H9 (cell line): ENCODE results near the gene IFT81. TPM values are rescaled to one million over a fixed set of nuclear protein-coding genes. Genes with fewer than 3 reads are reported as not detected.
A peak's percentile ranks its signal among the peaks of the same experiment; 100 is the strongest.

ENCODE experiments used
- DNase-seq: peaks from one replicate; pipeline ENCODE4 v3.0.0-alpha.2; 2017
- H2AFZ ChIP-seq: one replicate; pipeline ENCODE4 v1.6.1; 2013; ENCODE audit warnings: mild to moderate bottlenecking, low read length, control low read depth, moderate library complexity
- H2AK5ac ChIP-seq: 2 replicates; pipeline ENCODE4 v1.6.1; 2013; ENCODE audit warnings: low read length, control low read depth, mixed read lengths; ENCODE audit not compliant: insufficient read length
- H2BK120ac ChIP-seq: one replicate; pipeline ENCODE4 v1.6.1; 2013; ENCODE audit warnings: low read depth, mild to moderate bottlenecking, low read length, control low read depth, inconsistent platforms; ENCODE audit not compliant: poor library complexity, severe bottlenecking
- H2BK12ac ChIP-seq: 2 replicates; pipeline ENCODE4 v1.6.1; 2013; ENCODE audit warnings: low read length, control low read depth, mixed read lengths, low read depth; ENCODE audit not compliant: insufficient read length
- H2BK15ac ChIP-seq: 2 replicates; pipeline ENCODE4 v1.6.1; 2013; ENCODE audit warnings: low read depth, low read length, control low read depth
- H2BK20ac ChIP-seq: one replicate; pipeline ENCODE4 v1.6.1; 2013; ENCODE audit warnings: low read depth, mild to moderate bottlenecking, low read length, control low read depth, inconsistent platforms; ENCODE audit not compliant: poor library complexity, severe bottlenecking
- H2BK5ac ChIP-seq: 2 replicates; pipeline ENCODE4 v1.6.1; 2013; ENCODE audit warnings: low read length, control low read depth, mixed read lengths; ENCODE audit not compliant: insufficient read length
- H3K14ac ChIP-seq: 2 replicates; pipeline ENCODE4 v1.6.1; 2013; ENCODE audit warnings: low read length, control low read depth; ENCODE audit not compliant: insufficient read depth
- H3K18ac ChIP-seq: 2 replicates; pipeline ENCODE4 v1.6.1; 2013; ENCODE audit warnings: low read depth, mild to moderate bottlenecking, mixed read lengths, low read length, control low read depth; ENCODE audit not compliant: insufficient read length
- H3K23ac ChIP-seq: 2 replicates; pipeline ENCODE4 v1.6.1; 2013; ENCODE audit warnings: low read length, control low read depth, mixed read lengths, low read depth; ENCODE audit not compliant: insufficient read length
- H3K23me2 ChIP-seq: 2 replicates; pipeline ENCODE4 v1.6.1; 2013; ENCODE audit warnings: low read depth, mild to moderate bottlenecking, mixed read lengths, low read length, control low read depth; ENCODE audit not compliant: insufficient read length, poor library complexity, severe bottlenecking
- H3K27ac ChIP-seq: 2 replicates; pipeline ENCODE4 v1.5.1; 2013; ENCODE audit warnings: low read length, control low read depth, mixed read lengths, low read depth; ENCODE audit not compliant: insufficient read length
- H3K27me3 ChIP-seq: 2 replicates; pipeline ENCODE4 v1.6.1; 2013; ENCODE audit warnings: low read length, control low read depth, inconsistent platforms; ENCODE audit not compliant: insufficient read depth
- H3K4ac ChIP-seq: 2 replicates; pipeline ENCODE4 v1.6.1; 2013; ENCODE audit warnings: low read depth, mild to moderate bottlenecking, control low read depth, inconsistent platforms, low read length, moderate library complexity
- H3K4me1 ChIP-seq: 2 replicates; pipeline ENCODE4 v1.6.1; 2013; ENCODE audit warnings: low read length, control low read depth, inconsistent platforms; ENCODE audit not compliant: insufficient read depth
- H3K4me2 ChIP-seq: 2 replicates; pipeline ENCODE4 v1.6.1; 2013; ENCODE audit warnings: low read length, control low read depth, mixed read lengths; ENCODE audit not compliant: insufficient read length, insufficient read depth
- H3K56ac ChIP-seq: 2 replicates; pipeline ENCODE4 v1.6.1; 2013; ENCODE audit warnings: low read depth, mild to moderate bottlenecking, mixed read lengths, low read length, control low read depth; ENCODE audit not compliant: insufficient read length
- H3K79me1 ChIP-seq: 2 replicates; pipeline ENCODE4 v1.6.1; 2013; ENCODE audit warnings: low read depth, mild to moderate bottlenecking, moderate library complexity, low read length, control low read depth, inconsistent platforms; ENCODE audit not compliant: insufficient read depth, poor library complexity, severe bottlenecking
- H3K79me2 ChIP-seq: 2 replicates; pipeline ENCODE4 v1.6.1; 2013; ENCODE audit warnings: low read length, control low read depth, inconsistent platforms; ENCODE audit not compliant: insufficient read depth
- H3K9ac ChIP-seq: 2 replicates; pipeline ENCODE4 v1.6.1; 2013; ENCODE audit warnings: low read length, control low read depth, mixed read lengths; ENCODE audit not compliant: insufficient read length; ENCODE audit errors: extremely low read depth
- H3K9me3 ChIP-seq: one replicate; pipeline ENCODE4 v1.6.1; 2013; ENCODE audit warnings: low read depth, low read length, inconsistent platforms; ENCODE audit not compliant: control insufficient read depth
- H3T11ph ChIP-seq: one replicate; pipeline ENCODE4 v1.6.1; 2013; ENCODE audit warnings: mild to moderate bottlenecking, low read length, control low read depth, inconsistent platforms
- H4K20me1 ChIP-seq: one replicate; pipeline ENCODE4 v1.6.1; 2013; ENCODE audit not compliant: control insufficient read depth, insufficient read length, insufficient read depth
- H4K5ac ChIP-seq: 2 replicates; pipeline ENCODE4 v1.6.1; 2013; ENCODE audit warnings: low read depth, mild to moderate bottlenecking, mixed read lengths, low read length, control low read depth; ENCODE audit not compliant: insufficient read length
- H4K8ac ChIP-seq: replicated peaks from 2 replicates; pipeline ENCODE4 v1.6.1; 2013; ENCODE audit warnings: low read length, control low read depth, mixed read lengths, low read depth; ENCODE audit not compliant: insufficient read length
- H4K91ac ChIP-seq: 2 replicates; pipeline ENCODE4 v1.6.1; 2013; ENCODE audit warnings: low read depth, mild to moderate bottlenecking, moderate library complexity, mixed read lengths, low read length, control low read depth; ENCODE audit not compliant: insufficient read length
- H3K27ac Mint-ChIP-seq, 3 experiments: 2 replicates in 2 of 3; 3 replicates in 1 of 3; pipeline ENCODE4 v1.8.0; 2020 to 2021; ENCODE audit warnings: mixed read lengths in 3 of 3, mild to moderate bottlenecking in 1 of 3, moderate library complexity in 1 of 3
- H3K27me3 Mint-ChIP-seq: 2 replicates; pipeline ENCODE4 v1.8.0; 2021; ENCODE audit warnings: low read depth, mild to moderate bottlenecking, moderate library complexity, mixed read lengths
- H3K36me3 Mint-ChIP-seq, 3 experiments: 2 replicates in 2 of 3; 3 replicates in 1 of 3; pipeline ENCODE4 v1.8.0; 2020 to 2021; ENCODE audit warnings: low read depth in 3 of 3, mixed read lengths in 3 of 3; ENCODE audit not compliant: insufficient read depth in 1 of 3
- H3K4me1 Mint-ChIP-seq, 2 experiments: 2 replicates each; pipeline ENCODE4 v1.8.0; 2020; ENCODE audit warnings: mixed read lengths in 2 of 2
- H3K4me3 Mint-ChIP-seq, 2 experiments: 2 replicates in 1 of 2; 3 replicates in 1 of 2; pipeline ENCODE4 v1.8.0; 2020 to 2021; ENCODE audit warnings: mild to moderate bottlenecking in 2 of 2, mixed read lengths in 2 of 2, moderate library complexity in 1 of 2
- H3K9me3 Mint-ChIP-seq, 2 experiments: 2 replicates in 1 of 2; 3 replicates in 1 of 2; pipeline ENCODE4 v1.8.0; 2020; ENCODE audit warnings: mild to moderate bottlenecking in 2 of 2, mixed read lengths in 2 of 2, moderate library complexity in 1 of 2
- CTCF ChIP-seq: fragments of 200-600 bp; sonication (generic); conservative IDR thresholded peaks from 3 replicates; pipeline ENCODE4 v1.8.0; 2021; ENCODE audit warnings: antibody characterized with exemption, mild to moderate bottlenecking
- WGBS: extraction: QIAGEN DNeasy Blood & Tissue Kit; methylation state at CpG from one replicate; pipeline ENCODE4 v1.1.7; 2013; ENCODE audit warnings: missing lambda C conversion rate, low lambda C conversion rate, mixed read lengths; ENCODE audit not compliant: insufficient read length; ENCODE audit errors: extremely low coverage; 5-methylcytosine and 5-hydroxymethylcytosine counted together
- total RNA-seq: library from RNA; stranded (reverse); gene quantifications from 2 replicates; pipeline ENCODE4 v1.2.1, GENCODE V29; 2021

Gene IFT81
- total RNA-seq, 1 experiment from 2014 or later = 9.3 TPM

- H3K27ac Mint-ChIP-seq = peak overlapping the region in 2 of 3 experiments; percentile 68 to 75; a peak in 2 of 7 replicates
- Histone ChIP-seq H4K20me1 (no peaks in the 10 kb centered on the region), H3K14ac (no peak overlapping the region), H4K91ac (no peak overlapping the region), H3K27ac (no peak overlapping the region), H3K18ac (no peak overlapping the region), H2BK15ac (no peak overlapping the region), H3K23ac (no peak overlapping the region), H2BK20ac (no peak overlapping the region), H3K27me3 (no peaks in the 10 kb centered on the region), H3K4ac (no peak overlapping the region), H2BK12ac (no peak overlapping the region), H3K79me1 (no peaks in the 10 kb centered on the region), H2BK5ac (no peak overlapping the region), H3K4me2 (no peak overlapping the region), H3K56ac (no peak overlapping the region), H3K9me3 (no peaks in the 10 kb centered on the region), H3T11ph (no peak overlapping the region), H2AFZ (no peak overlapping the region), H3K79me2 (no peaks in the 10 kb centered on the region), H3K4me1 (peaks cover 9% of the 10 kb centered on the region; the same call in 1 of the 2 replicates), H2AK5ac (no peak overlapping the region), H4K5ac (no peak overlapping the region), H3K9ac (no peak overlapping the region), H2BK120ac (no peak overlapping the region), H3K23me2 (no peaks in the 10 kb centered on the region), H4K8ac (no peak overlapping the region)
- no CpG with 5 or more reads among the region's 9 CpGs for WGBS
- H3K4me3 Mint-ChIP-seq = no peak overlapping the region
- no peaks in the 10 kb centered on the region for H3K27me3 Mint-ChIP-seq
- H3K4me1 Mint-ChIP-seq = peaks cover 39 to 44% of the 10 kb centered on the region in 2 experiments
- no peaks in the 10 kb centered on the region for H3K9me3 Mint-ChIP-seq
- no peak for DNase-seq
- no peak for TF ChIP-seq CTCF
- no peaks in the 10 kb centered on the region for H3K36me3 Mint-ChIP-seq
Observed at GRCh38 chr12:110266980-110267620, 142.9 kb downstream of the IFT81 start.

Other genes starting within 250 kb of the IFT81 start
- 15.5 and 15.7 TPM in 2 replicates for gene GLTP, start 243.8 kb upstream of the IFT81 start, total RNA-seq
- gene TCHP, start 224.1 kb upstream of the IFT81 start, total RNA-seq = 12.6 and 13.3 TPM in 2 replicates
- gene GIT2, start 128.0 kb upstream of the IFT81 start, total RNA-seq = 25.0 and 27.0 TPM in 2 replicates
- 18.0 and 19.1 TPM in 2 replicates for gene ANKRD13A, start 124.9 kb upstream of the IFT81 start, total RNA-seq
- 8.9 and 9.7 TPM in 2 replicates for gene C12orf76, start 75.8 kb upstream of the IFT81 start, total RNA-seq
- gene ATP2A2, start 156.9 kb downstream of the IFT81 start, total RNA-seq = 257 and 260 TPM in 2 replicates